ENCODE results near the gene LRRN3.
"Not testable (repeated sequence)": the region's sequence is repeated elsewhere in the genome, so short reads cannot be mapped to it uniquely, and the experiment has no call there.

Gene LRRN3

DNA sequence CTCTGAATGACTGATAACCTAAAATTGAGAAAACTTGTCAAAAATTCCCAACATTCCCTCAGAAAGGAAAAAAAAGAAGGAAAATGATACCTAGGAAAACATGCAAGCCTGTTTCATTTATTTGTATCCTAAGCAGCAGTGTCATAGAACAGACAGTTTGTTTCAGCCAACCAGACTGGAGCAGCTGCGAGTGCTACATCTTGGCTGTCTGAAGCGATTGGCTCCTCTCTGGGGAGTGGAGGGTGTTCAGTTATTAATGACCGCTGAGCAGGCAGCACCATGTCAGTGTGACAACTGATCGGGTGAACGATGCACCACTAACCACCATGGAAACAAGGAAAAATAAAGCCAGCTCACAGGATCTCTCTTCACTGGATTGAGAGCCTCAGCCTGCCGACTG lies at the start of gene LRRN3:
Gene LRRN3, plus strand, starts transcription at position 282 of the 400 bp plus-strand sequence. CDS start 31,646 bp downstream, outside the sequence.
- DNase-seq (ENCODE audit: low read depth): no peak

DNA sequence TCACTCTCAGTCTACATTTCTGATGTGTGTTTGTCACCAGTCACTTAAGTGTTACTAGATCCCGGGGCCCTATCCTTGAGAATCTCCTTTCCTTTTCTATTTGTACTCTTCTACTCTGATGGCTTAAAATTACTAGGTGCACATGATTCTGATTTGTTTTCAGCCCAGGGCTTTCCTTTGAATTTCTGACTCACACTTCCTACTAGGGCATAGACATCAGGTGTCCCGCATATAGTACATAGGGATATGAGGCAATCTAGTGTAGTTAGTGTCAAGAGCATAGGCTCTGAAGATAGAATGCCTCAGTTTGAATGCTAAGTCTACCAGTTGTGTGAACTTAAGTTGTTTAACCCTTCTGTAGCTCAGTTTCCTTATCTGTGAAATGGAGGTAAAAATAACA lies 49.4 kb upstream of the LRRN3 start:
- no peak for DNase-seq (ENCODE audit: low read depth)

DNA sequence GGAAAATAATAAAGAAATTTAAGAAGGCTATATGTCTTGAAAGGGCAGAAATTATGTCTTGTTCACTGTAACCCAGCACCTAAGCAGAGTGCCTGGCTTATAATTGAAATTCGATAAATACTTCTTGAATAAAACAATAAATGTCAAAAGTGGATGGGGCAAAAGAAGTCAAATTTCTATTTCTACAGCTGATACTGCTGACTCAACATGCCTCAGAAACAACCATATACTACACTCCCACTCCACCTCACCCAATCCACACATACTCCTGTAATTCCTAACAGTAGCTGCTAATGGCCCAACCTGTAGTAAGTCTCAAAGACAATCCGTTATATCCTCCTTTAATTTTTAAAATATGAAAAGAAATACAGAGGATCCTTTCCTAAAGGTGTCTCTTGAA lies 48.1 kb upstream of the LRRN3 start:
- no peak for DNase-seq (ENCODE audit: low read depth)

- DNase-seq (ENCODE audit: low read depth): no peak
Measured at GRCh38 chr7:111043561-111043960, 47.4 kb upstream of the LRRN3 start.

GRCh38 chr7:111045449-111045848 lies 45.5 kb upstream of the LRRN3 start:
- DNase-seq (ENCODE audit: low read depth): no peak

DNA sequence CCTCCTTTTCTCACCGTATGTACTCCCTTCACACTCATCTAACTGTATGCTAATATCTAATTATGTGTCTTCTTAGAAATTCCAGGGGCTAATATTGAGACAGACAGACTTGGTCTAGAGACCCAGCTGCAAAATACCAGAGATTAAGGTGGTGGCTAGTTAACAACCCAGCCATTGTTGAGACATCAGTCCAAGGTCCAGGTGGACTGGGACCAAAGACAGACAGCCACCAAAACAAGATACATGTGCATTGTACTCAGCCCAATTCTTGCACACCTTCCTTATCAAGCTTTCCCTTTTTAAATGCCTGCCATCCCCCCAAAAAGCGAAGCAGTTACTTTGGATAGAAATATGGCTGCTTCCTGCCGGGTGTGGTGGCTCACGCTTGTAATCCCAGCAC lies 43.3 kb upstream of the LRRN3 start:
- DNase-seq (ENCODE audit: low read depth): no peak

DNA sequence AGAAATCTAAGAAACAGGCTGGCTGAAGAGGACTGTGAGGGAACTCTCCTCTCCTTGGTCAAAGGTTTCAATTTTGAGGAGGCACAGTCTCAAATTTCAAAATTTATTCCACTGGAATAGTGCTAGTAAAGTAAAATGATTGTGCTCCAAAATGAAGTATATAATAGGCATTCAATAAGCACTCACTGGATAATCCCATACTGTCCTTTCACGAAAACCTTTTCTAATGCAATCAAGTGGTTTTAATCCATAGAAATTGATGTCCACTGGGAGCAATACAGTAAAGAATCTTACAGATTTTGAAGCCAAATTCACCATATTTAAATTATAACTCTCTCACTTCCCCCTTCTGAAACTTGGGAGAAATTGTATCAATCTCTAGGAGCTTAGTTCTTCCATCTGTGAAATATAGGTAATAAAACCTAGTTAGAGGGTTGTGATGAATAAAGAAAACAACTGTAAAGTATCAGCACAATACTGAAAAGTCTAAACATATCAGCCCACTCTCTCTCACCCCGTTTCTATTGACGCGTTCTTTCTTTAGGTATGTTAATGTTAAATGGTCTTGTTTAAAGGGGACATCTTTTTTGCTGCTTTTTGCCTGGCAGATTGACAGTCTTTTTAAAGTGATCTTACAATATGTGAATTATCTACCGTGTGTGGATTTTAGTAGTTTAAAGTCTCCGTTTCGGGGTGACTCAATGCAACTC lies 40.8 kb upstream of the LRRN3 start:
- DNase-seq (ENCODE audit: low read depth): no peak

- no peak for DNase-seq (ENCODE audit: low read depth)
Measured at GRCh38 chr7:111050875-111051416, 40.0 kb upstream of the LRRN3 start.

DNA sequence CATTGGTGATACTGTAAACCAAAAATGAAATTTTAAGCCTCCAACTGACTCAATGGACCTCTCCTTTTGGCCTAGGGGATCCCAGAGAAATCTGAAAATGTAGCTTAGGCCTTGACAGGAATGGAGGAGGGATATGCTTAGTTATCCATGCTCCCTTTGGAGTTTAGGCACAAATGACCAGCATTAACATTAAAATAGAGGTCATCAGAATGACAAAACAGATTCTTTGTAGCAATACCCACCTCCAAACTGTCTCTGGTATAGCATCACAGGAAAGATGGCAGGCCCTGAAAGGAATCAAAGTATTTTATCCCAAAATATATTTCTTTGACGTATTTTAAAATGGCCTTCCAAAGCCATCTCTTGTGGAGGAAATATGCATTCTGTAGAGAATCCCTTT lies 39.1 kb upstream of the LRRN3 start:
- no peak for DNase-seq (ENCODE audit: low read depth)

- no peak for DNase-seq (ENCODE audit: low read depth)
Measured at GRCh38 chr7:111053035-111053434, 37.9 kb upstream of the LRRN3 start.

GRCh38 chr7:111056371-111056770 lies 34.6 kb upstream of the LRRN3 start:
- DNase-seq (ENCODE audit: low read depth): no peak

GRCh38 chr7:111057066-111057465 lies 33.9 kb upstream of the LRRN3 start:
- DNase-seq (ENCODE audit: low read depth): no peak

DNA sequence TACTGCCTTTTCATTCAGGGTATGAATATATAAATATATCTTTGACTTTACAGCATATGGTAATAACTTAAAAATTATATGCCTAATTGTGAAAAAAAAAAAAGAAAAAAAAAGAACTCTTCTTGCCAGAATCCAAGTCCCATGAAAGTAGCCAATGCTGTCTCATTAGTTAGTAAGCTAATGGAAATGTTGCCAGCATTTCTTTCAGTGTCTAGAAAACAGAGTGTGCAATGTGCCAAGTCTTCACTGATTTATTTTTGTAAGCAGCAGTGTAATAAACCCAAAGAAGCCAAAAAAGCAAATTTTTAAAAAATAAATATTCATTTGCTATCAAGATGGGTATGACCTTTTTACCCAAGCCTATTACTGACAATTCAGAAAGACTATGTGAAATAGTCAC lies 31.1 kb upstream of the LRRN3 start:
- DNase-seq (ENCODE audit: low read depth): no peak

GRCh38 chr7:111063166-111063565 lies 27.8 kb upstream of the LRRN3 start:
- no peak for DNase-seq (ENCODE audit: low read depth)

DNA sequence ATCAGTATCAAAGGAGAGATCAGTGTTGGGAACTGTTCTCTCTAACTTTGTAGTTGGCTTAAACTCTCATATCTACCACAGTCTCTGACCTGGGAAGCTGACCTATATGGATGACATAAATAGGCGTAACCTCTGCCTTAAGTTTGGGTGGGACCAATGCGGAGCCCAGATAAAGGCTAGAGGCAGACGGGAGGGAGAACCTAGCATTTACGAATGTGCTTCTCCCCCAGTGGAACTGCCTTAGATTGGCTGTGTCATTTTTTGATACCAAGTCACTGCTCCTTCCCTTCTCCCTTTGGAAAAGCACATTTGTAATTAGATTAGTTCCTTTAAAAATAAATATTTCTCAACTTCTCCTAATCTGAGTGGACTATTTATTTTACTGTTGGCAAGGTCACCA lies 23.7 kb upstream of the LRRN3 start:
- DNase-seq (ENCODE audit: low read depth): no peak

DNA sequence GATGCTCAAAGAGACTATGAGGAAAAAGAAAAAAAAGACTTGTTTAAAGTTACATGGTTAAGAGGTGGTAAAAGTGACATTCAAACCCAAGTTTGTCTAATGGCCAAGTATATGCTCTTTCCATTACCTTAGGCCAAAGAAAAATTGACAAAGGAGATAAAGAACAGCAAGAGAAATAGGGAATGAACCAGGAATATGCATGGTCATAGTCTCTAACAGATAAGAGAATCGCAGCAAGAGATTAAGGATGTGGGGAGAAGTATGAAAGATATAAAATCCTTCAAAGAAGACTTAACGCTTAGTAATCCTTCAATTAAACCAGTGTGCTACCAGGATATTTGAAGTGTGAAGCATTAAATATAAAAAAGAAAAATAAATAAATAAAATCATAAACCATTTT lies 23.2 kb upstream of the LRRN3 start:
- no peak for DNase-seq (ENCODE audit: low read depth)

GRCh38 chr7:111068618-111069017 lies 22.3 kb upstream of the LRRN3 start:
- no peak for DNase-seq (ENCODE audit: low read depth)

- DNase-seq (ENCODE audit: low read depth): no peak
Measured at GRCh38 chr7:111071556-111071955, 19.4 kb upstream of the LRRN3 start.

DNA sequence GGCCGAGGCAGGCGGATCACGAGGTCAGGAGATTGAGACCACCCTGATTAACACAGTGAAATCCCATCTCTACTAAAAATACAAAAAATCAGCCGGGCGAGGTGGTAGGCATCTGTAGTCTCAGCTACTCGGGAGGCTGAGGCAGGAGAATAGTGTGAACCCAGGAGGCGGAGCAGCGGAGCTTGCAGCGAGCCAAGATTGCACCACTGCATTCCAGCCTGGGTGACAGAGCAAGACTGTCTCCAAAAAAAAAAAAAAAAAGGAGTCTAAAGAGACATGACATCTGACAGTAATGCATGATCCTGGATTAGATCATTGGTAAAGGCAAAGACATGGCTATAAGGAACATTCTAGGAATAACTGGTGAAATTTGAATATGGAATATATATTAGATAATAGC lies 18.3 kb upstream of the LRRN3 start:
- not testable (repeated sequence) for DNase-seq (ENCODE audit: low read depth)

- no peak for DNase-seq (ENCODE audit: low read depth)
Measured at GRCh38 chr7:111074071-111074747, 16.7 kb upstream of the LRRN3 start.

DNA sequence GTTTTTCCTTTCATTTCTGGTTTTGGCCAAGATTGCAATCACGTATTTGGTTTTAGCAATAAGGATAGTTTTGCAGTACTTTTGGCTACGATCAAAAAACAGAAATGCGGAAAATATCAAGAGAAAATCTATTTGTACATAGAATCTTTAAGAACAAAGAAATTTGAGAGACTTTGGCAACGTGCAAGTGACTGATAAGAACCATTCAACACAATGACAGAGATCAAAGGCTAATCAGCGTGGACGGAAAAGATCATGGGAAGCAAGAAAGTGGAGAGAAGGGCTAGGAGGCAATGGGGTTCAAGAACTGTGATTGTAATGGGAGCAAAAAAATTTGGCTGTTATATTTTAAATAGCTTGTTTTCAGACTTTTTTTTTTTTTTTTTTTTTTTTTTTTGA lies 16.2 kb upstream of the LRRN3 start:
- no peak for DNase-seq (ENCODE audit: low read depth)

DNA sequence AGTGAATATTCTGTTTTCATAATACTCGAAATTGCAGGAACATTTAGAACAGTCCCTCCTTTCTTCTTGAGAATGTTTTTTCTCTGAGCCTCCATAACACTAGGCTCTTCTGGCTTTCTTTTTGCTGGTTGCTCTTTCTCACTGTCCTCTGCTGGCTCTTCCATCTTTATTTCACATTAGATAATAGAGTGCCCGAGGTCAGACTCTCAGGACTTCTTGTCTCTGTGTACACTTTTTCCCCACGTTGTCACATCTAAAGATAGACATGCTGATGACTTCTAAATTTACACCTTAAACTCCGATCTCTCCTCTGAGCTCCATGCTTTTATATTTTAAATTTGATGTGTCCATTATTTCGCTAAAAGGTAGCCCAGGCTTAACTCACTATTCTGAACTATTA lies 15.4 kb upstream of the LRRN3 start:
- no peak for DNase-seq (ENCODE audit: low read depth)

DNA sequence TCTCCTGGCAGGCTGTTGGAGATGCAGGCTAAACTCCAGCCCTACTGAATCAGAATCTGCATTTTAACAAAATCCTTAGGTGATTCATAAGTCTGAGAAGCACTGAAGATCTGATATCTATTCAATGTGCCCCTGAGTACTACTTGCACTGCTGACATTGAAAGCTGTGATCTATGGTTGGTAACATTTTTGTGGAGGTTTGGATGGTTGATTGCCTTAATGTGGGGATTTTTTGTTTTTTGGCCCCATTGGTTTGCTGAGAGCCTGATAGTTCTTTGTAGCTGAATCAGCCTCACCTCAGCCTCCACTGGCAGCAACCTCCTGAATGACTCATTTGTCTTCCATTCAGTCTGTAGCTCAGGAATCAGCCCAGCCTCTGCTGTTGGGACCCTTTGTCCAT lies 14.7 kb upstream of the LRRN3 start:
- DNase-seq (ENCODE audit: low read depth): peak; percentile 36

DNA sequence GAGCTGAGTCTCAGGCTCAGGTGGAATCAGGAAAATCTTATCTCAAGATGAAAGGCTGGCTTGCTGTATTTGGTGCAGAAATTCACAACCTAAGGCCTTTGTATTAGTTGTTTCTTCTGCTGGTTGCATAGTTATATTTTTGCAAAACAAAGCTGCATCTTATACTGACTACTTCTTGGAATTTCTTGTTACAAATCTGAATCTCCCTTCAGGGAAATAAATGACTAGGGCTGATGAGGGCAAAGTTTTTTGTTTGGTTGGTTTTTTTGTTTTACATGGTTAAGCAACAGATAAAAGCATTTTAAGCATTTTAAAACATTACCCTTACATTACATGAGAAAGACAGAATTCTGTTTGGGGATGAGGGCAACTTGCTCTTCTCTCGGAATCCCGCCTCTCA lies 13.9 kb upstream of the LRRN3 start:
- DNase-seq (ENCODE audit: low read depth): no peak
